AG09309 (cell line): ENCODE measurements around the gene DUSP7.

Experiments used
- DNase-seq: peaks from one replicate; pipeline ENCODE4 v3.0.0-alpha.2; 2010; ENCODE audit warnings: low read depth
- H3K4me3 ChIP-seq: 2 replicates; pipeline ENCODE4 v1.5.1; 2011; ENCODE audit warnings: mild to moderate bottlenecking, low read depth, low read length, moderate library complexity; ENCODE audit not compliant: control insufficient read depth
- TF ChIP-seq, protein P1 (sequence below): IDR thresholded peaks from 2 replicates; pipeline ENCODE4 v1.5.1; 2011; ENCODE audit warnings: mild to moderate bottlenecking, low read depth, low read length, inconsistent platforms; ENCODE audit not compliant: insufficient read depth, control insufficient read depth; ENCODE audit errors: missing control alignments

DUSP7 gene

DNA sequence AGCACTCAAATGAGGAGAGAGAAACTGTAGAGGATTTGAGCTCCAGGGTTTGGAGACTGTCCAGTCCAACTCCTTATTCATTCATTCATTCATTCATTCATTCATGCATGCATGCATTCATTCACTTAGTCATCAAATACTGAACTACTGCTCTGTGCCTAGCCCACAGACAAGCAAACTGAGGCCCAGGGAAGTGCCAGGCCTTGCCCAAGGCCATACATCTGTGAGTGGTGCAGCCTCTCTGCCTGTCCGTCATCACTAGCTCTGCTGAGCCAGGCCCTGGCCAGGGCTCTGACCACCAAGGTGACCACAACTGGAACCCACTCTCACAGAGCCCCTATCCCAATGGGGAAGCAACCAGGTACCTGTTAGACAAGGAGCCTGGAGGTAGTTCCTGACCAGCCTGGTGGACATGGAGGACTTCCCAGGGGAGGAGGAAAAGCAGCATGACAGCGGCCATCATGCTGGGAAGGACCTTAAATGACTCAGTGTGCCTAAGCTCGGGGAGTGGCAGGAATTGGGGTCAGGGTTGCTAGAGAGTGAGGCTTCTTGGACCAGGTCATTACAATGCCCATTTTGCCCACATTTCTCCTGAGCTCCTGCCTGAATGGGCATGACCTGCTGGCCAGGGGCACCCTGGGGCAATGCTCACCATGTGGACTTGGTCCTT is 33.1 kb downstream of the DUSP7 start:
- no peak for DNase-seq
- TF ChIP-seq, protein P1, sequence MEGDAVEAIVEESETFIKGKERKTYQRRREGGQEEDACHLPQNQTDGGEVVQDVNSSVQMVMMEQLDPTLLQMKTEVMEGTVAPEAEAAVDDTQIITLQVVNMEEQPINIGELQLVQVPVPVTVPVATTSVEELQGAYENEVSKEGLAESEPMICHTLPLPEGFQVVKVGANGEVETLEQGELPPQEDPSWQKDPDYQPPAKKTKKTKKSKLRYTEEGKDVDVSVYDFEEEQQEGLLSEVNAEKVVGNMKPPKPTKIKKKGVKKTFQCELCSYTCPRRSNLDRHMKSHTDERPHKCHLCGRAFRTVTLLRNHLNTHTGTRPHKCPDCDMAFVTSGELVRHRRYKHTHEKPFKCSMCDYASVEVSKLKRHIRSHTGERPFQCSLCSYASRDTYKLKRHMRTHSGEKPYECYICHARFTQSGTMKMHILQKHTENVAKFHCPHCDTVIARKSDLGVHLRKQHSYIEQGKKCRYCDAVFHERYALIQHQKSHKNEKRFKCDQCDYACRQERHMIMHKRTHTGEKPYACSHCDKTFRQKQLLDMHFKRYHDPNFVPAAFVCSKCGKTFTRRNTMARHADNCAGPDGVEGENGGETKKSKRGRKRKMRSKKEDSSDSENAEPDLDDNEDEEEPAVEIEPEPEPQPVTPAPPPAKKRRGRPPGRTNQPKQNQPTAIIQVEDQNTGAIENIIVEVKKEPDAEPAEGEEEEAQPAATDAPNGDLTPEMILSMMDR, result no peak
- no peak overlapping the region for H3K4me3 ChIP-seq

DNA sequence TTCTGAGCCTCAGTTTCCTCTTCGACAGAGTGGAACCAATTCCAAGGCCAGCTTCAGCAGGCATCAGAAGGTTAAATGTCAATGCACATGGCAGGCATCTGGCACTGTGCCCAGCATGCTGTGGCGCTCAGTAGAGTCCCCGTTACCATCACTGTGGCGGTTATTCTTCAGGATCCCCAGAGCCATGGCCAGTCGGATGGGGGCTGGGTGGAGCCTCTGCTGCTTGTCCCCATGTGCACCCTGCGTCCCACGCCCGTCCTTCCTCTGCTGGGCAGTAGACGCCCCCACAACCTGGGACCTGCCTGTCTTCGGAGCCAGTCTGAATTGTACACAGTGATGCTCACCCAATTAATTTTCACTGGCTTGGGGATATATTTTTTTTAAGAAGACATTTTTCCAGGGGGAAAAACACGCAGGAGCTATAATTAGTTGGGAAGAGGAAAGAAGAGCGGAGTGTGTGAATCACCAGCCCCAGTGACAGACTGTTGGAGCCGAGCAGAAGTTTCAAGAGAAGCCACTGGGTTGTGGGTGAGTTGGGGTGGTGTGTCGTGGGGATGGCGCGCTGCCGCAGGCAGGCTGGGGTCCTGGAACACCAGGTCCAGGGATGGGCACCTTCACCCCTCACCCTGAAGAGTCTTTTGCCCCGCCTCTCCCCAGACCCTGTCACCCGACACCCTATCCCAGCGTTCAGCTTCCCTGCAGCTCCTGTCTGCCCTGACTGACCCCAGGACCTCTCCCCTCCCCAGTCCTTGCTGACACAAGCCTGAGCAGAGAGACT is 33.9 kb downstream of the DUSP7 start:
- DNase-seq, result no peak
- TF ChIP-seq, protein P1, result no peak
- H3K4me3 ChIP-seq, result no peak overlapping the region

DNA sequence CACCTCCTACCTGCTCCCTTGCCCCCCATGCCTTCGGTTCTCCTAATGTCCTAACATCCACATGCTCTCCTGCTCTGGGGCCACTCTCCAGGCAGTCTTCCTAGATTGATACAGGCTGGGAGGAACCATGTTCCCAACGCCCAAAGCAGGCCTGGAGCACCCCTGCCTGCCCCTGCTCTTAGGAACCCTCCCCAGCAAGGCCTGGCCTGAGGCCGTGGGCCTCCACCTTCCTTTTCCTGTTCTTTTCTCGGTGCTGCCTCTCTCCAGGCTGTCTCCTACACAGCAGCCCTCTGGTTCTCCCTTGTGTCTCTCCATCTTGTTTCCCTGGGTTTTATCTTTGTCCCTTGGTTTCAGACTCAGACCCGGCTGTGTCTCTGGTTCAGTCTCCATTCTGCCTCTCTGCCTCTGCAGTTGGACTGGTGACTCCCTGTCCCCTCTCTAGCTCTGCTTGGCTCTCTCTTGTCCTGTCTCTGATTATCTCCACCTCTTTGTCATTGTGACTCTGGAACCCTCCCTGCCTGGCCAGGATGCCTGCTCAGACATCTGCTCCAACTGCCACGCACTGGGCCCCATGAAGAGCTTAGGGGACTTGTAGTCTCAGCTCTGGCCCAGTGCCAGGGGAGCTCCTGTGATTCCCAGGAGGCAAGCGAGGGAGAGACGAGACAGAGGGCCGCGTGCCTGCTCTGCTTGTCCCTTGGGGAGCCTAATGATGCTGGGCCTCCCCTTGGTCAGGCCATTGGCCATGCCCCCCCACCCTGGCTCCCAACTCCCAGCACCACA is 34.7 kb downstream of the DUSP7 start:
- TF ChIP-seq, protein P1, result no peak
- DNase-seq, result no peak
- H3K4me3 ChIP-seq, result no peak overlapping the region

DNA sequence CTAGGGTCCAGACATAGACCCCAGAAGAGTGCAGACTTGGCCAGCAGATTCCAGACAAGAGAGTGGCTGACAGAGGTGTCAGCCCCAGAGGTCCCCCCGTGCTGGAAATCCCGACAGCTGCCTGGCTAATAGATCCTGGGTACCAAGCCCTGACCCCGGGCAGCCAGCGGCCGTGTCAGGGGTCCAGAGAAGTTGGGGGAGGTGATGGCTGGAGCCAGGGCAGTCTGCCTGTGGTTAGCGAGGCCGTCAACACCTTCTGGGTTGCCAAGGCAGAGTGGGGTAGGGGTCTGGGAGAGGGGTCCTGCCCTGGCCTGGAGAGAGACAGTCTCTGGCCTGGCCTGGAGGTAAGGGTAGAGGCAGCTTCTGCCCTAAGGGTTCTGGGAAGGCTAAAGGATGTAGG is 35.6 kb downstream of the DUSP7 start:
- no peak overlapping the region for H3K4me3 ChIP-seq
- no peak for DNase-seq
- TF ChIP-seq, protein P1, result no peak

DNA sequence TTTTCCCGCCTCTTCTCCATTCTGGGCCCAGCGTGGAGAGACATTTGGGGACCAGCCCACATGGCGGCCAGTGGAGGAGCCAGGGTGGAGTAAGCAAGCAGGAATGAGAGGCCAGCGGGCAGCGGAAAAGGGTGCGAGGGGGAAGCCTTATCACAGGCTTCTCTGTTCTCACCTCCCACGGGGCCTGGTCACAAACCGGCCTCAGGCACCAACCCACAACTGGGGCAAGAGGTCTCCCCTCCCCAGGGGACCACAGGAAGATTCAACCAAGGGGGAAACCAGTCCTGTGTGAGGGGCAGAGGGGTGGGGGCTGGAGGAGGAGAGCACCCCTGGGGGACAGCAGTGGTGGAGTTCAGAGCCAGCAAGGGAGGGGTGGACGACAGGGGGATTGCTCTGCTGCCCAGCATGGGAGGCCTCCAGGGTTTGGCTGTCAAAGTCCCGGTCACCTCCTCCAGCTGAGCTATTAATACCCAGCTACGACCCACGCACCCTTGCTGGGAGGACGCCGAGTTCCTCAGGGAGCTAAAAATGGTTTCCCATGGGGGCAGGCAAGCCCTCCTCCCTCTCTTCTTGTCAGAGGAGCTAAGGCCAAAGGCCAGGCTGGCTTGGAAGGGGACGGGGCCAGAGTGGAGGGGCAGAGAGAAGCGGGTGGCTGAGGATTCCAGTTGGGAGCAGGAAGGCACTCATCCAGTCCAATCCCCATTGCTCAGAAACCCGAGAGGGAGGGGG is 36.9 kb downstream of the DUSP7 start:
- no peak for DNase-seq
- no peak overlapping the region for H3K4me3 ChIP-seq
- TF ChIP-seq, protein P1, result no peak
